ENCODE results near the gene KLRD1. TPM values are rescaled to one million over a fixed set of nuclear protein-coding genes. Genes with fewer than 3 reads are reported as not detected.
A peak's percentile ranks its signal among the peaks of the same experiment; 100 is the strongest.
"Not testable (repeated sequence)": the region's sequence is repeated elsewhere in the genome, so short reads cannot be mapped to it uniquely, and the experiment has no call there.

KLRD1 gene
- total RNA-seq, 5 donors from 2014 or later (not counting 1 experiment from before 2014, with no cell fraction given), result 9.7 to 29.9 (median 24.4) TPM

DNA sequence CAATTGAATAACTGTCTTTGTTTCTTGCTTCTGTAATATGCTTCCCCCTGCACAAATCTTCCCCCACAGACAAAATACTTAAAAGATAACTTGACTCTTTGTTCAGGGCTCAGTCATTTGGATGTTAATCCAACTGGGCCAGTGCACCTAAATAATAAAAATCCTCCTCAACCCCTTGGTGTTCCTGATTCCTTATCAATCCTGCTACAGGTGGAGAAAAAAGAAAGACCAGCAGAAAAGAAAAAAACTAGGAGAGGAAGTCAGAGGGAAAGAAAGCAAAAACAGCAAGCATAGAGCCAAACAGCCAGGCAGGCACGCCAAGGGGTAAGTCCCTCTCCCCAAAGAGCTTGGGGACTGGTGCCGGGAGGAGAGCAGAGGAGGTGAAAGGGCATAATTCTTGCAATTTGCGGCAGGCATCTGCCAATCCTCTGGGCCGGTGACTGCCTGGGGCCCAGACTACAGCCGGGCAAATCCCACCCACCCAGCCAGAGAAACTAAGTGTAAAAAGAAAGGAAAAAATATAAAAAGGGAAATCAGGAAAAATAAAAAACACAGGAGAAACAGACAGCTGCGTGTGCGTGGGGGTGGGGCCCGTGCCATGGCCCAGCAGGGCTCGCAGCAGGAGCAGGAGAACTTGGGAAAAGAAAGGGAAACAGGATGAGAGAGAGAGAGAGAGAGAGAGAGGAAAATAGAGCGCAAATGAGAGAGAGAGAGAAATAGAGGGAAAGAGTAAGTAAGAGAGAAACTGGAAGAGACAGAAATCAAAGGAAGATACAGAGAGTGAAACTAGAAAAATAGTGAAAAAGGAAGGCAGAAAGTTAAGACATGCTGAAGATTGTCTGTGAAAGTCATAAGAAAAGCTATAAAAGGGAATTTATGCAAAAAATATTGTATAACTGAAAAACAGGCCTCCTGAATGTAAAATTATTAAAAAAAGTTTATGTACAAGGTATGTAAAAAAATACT, 60.8 kb downstream of the KLRD1 start:
- WGBS (ENCODE audit: insufficient coverage), result 94% methylated on average over 5 of the region's 10 CpGs
- ChIA-PET POLR2A (no interaction called here), CTCF (no interaction called here)
- Histone ChIP-seq H3K36me3 (ENCODE audit: control insufficient read depth in 2 of 2, extremely low read depth in 1 of 2, insufficient read depth in 1 of 2, low read length in 1 of 2) (peaks cover 0 to 17% of the 10 kb centered on the region in 2 donors), H3K27ac (ENCODE audit: low read length) (peak overlapping the region; percentile 25), H3K27me3 (replicated peaks in 1 of 2; ENCODE audit: control insufficient read depth in 2 of 2, extremely low read depth in 1 of 2, insufficient read depth in 2 of 2, low read length in 1 of 2) (no peaks in the 10 kb centered on the region), H3K9me3 (no peaks in the 10 kb centered on the region), H3K4me1 (ENCODE audit: control insufficient read depth in 1 of 2, extremely low read depth in 1 of 2, insufficient read depth in 2 of 2, low read length in 2 of 2) (peaks cover 29 to 50% of the 10 kb centered on the region in 2 experiments), H3K4me3 (ENCODE audit: control insufficient read depth in 1 of 2, extremely low read depth in 1 of 2, low read length in 1 of 2) (no peak overlapping the region)
- H3K4me3 Mint-ChIP-seq, result peak overlapping the region; percentile 10 to 49 (median 22)
- DNase-seq (no peak), ATAC-seq (replicated peaks in 1 of 4) (no peak)
- peaks cover 0 to 5% (median 0%) of the 10 kb centered on the region in 3 donors for H3K9me3 Mint-ChIP-seq
- H3K27ac Mint-ChIP-seq, result peak overlapping the region; percentile 78 to 85
- H3K27me3 Mint-ChIP-seq, result no peaks in the 10 kb centered on the region
- peaks cover 45 to 53% (median 48%) of the 10 kb centered on the region in 3 donors for H3K4me1 Mint-ChIP-seq
- peaks cover 15% of the 10 kb centered on the region for H3K36me3 Mint-ChIP-seq

DNA sequence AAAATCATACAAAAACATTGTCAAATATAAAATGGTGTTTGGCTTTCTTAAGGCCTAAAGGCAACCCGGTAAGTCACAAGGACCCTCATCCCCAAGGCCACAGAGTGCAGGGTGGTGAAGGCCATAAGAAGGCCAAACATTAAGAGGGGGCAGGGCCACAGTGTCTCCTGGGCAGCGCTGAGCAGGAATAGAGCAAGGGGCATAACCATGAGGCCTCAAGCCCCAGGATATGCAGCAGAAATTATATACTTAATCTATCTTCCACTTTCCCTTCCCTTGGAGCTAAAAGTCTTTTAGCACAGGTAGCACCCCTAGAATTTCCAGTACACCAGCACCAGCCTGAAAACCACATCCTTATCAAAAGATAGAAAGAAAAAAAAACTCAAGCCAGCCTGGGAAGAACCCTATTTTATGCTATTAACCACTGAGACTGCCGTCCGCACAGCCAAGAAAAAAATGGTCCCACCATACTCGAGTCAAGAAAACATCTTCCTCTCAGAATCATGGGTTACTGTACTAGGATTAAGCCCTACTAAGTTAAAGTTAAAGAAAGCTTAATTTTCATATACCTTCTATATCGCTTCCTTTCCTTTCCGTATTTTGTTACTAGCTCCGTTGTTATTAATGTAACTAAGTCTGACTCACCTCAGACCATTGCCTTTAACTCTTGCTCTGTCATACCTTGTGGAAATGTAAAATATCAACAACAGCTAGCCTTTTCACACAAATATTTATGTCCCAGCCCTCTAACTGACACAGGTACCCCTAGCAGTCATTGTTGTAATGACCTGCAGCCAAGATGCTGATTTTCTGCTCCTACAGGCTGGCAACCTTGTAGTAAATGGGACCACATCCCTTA, 62.1 kb downstream of the KLRD1 start:
- WGBS (ENCODE audit: insufficient coverage), result 61% methylated on average over 2 of the region's 8 CpGs

DNA sequence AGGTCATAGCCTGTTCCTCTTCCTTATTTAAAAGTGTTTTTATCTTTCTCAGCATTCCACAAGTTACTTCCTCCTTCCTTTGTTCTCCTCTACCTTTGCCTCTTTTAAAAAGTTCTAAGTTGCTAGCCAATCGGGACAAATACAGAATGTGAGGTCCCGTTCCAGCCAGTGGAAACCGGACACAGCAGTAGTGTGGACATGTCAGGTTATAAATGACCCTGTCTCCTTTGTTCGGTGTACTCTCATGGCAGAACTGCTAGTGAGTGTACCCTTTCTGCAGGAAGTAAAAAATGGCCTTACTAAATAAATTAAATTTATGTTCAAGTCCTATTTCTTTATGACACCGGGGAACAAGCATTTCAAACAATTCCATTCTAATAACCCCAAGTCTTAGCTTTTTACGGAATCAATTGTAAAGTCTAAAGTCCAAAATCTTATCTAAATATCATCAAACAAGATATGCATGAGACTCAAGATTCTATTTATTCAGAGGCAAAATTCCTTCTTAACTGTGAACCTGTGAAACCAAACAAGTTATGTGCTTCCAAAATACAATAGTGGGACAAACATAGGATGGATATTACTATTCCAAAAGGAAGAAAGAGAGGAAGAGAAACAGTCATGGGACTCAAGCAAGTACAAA, 64.3 kb downstream of the KLRD1 start:
- H3K27me3 ChIP-seq (replicated peaks in 1 of 2; ENCODE audit: control insufficient read depth in 2 of 2, extremely low read depth in 1 of 2, insufficient read depth in 2 of 2, low read length in 1 of 2); H3K4me3 ChIP-seq (ENCODE audit: control insufficient read depth in 1 of 2, extremely low read depth in 1 of 2, low read length in 1 of 2); H3K9me3 ChIP-seq; CTCF ChIA-PET; H3K9me3 Mint-ChIP-seq; ATAC-seq (replicated peaks in 1 of 4); H3K27me3 Mint-ChIP-seq; H3K27ac ChIP-seq (ENCODE audit: low read length); DNase-seq: not testable (repeated sequence)
- POLR2A ChIA-PET, result interaction anchor here in 1 of 2 donors (0.6 kb wide), 1 partner anchor 617 kb away, joined by 3 read pairs; no protein-coding TSS in a partner anchor
- H3K36me3 ChIP-seq (ENCODE audit: control insufficient read depth in 2 of 2, extremely low read depth in 1 of 2, insufficient read depth in 1 of 2, low read length in 1 of 2), result peaks cover 0 to 28% of the 10 kb centered on the region in 2 donors
- H3K36me3 Mint-ChIP-seq, result peaks cover 20% of the 10 kb centered on the region
- H3K4me3 Mint-ChIP-seq, result peak overlapping the region in 2 of 3 donors; percentile 3 to 41
- H3K4me1 Mint-ChIP-seq, result peaks cover 48 to 59% (median 52%) of the 10 kb centered on the region in 3 donors
- WGBS (ENCODE audit: insufficient coverage), result no CpG with 5 or more reads among the region's 6 CpGs
- peak overlapping the region; percentile 71 to 72 for H3K27ac Mint-ChIP-seq
- peaks cover 14 to 30% of the 10 kb centered on the region in 2 experiments for H3K4me1 ChIP-seq (ENCODE audit: control insufficient read depth in 1 of 2, extremely low read depth in 1 of 2, insufficient read depth in 2 of 2, low read length in 2 of 2)

More for the DNA sequence above, 62.1 kb downstream of the KLRD1 start:
- H3K36me3 ChIP-seq (ENCODE audit: control insufficient read depth in 2 of 2, extremely low read depth in 1 of 2, insufficient read depth in 1 of 2, low read length in 1 of 2), result peaks cover 0 to 19% of the 10 kb centered on the region in 2 donors
- H3K27ac Mint-ChIP-seq, result peak overlapping the region; percentile 88
- DNase-seq (peak in 2 of 35 experiments; percentile 16 to 50), ATAC-seq (replicated peaks in 1 of 4) (no peak)
- peaks cover 52 to 53% (median 52%) of the 10 kb centered on the region in 3 donors for H3K4me1 Mint-ChIP-seq
- H3K27ac ChIP-seq (ENCODE audit: low read length), result peak overlapping the region; percentile 48
- H3K4me1 ChIP-seq (ENCODE audit: control insufficient read depth in 1 of 2, extremely low read depth in 1 of 2, insufficient read depth in 2 of 2, low read length in 2 of 2), result peaks cover 27 to 46% of the 10 kb centered on the region in 2 experiments
- ChIA-PET CTCF (no interaction called here), POLR2A (interaction anchor here in 1 of 2 donors (0.7 kb wide), 1 partner anchor 156 kb away, joined by 3 read pairs; no protein-coding TSS in a partner anchor)
- H3K4me3 Mint-ChIP-seq, result peak overlapping the region; percentile 36 to 51 (median 42)
- H3K9me3 ChIP-seq, result no peaks in the 10 kb centered on the region
- peaks cover 15% of the 10 kb centered on the region for H3K36me3 Mint-ChIP-seq
- no peak overlapping the region for H3K4me3 ChIP-seq (ENCODE audit: control insufficient read depth in 1 of 2, extremely low read depth in 1 of 2, low read length in 1 of 2)
- no peaks in the 10 kb centered on the region for H3K27me3 ChIP-seq (replicated peaks in 1 of 2; ENCODE audit: control insufficient read depth in 2 of 2, extremely low read depth in 1 of 2, insufficient read depth in 2 of 2, low read length in 1 of 2)
- H3K9me3 Mint-ChIP-seq, result peaks cover 0 to 5% (median 0%) of the 10 kb centered on the region in 3 donors
- H3K27me3 Mint-ChIP-seq, result no peaks in the 10 kb centered on the region

DNA sequence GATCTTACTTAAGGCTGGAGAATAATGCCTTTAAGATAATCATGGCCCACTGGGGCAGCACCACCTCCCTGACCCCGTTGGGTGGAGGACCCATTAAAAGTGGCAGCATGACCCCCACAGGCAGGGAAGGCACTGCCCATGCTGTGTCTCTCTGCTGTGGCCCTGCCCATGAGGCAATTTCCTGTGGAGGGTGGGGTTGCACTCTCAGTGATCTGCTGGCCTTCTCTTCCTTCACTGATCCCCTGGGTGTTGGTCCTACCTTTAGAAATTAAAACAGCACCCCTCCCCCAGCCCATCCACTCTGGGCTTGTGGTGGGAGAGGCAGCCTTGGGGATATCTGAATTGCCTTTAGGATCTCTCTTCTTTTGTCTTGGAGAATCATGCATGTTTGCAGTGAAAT, 64.9 kb downstream of the KLRD1 start:
- CTCF ChIA-PET, result interaction anchor here in 1 of 2 donors (0.8 kb wide), 1 partner anchor 723 kb away, joined by 3 read pairs; no protein-coding TSS in a partner anchor
- H3K9me3 Mint-ChIP-seq, result peaks cover 0 to 5% (median 0%) of the 10 kb centered on the region in 3 donors
- peak overlapping the region in 1 of 3 donors; percentile 9 for H3K4me3 Mint-ChIP-seq
- H3K36me3 Mint-ChIP-seq, result peaks cover 20% of the 10 kb centered on the region
- no peak overlapping the region for H3K27ac ChIP-seq (ENCODE audit: low read length)
- no peaks in the 10 kb centered on the region for H3K27me3 ChIP-seq (replicated peaks in 1 of 2; ENCODE audit: control insufficient read depth in 2 of 2, extremely low read depth in 1 of 2, insufficient read depth in 2 of 2, low read length in 1 of 2)
- H3K27me3 Mint-ChIP-seq, result no peaks in the 10 kb centered on the region
- H3K4me3 ChIP-seq (ENCODE audit: control insufficient read depth in 1 of 2, extremely low read depth in 1 of 2, low read length in 1 of 2), result no peak overlapping the region
- POLR2A ChIA-PET, result no interaction called here
- ATAC-seq (replicated peaks in 1 of 4) (peak; percentile 44 to 64 (median 52)), DNase-seq (no peak)
- peaks cover 46 to 62% (median 50%) of the 10 kb centered on the region in 3 donors for H3K4me1 Mint-ChIP-seq
- H3K9me3 ChIP-seq, result no peaks in the 10 kb centered on the region
- peak overlapping the region; percentile 2 to 24 for H3K27ac Mint-ChIP-seq
- 43% methylated on average over 1 of the region's 1 CpG for WGBS (ENCODE audit: insufficient coverage)
- H3K36me3 ChIP-seq (ENCODE audit: control insufficient read depth in 2 of 2, extremely low read depth in 1 of 2, insufficient read depth in 1 of 2, low read length in 1 of 2), result peaks cover 0 to 25% of the 10 kb centered on the region in 2 donors
- peaks cover 14 to 28% of the 10 kb centered on the region in 2 experiments for H3K4me1 ChIP-seq (ENCODE audit: control insufficient read depth in 1 of 2, extremely low read depth in 1 of 2, insufficient read depth in 2 of 2, low read length in 2 of 2)

DNA sequence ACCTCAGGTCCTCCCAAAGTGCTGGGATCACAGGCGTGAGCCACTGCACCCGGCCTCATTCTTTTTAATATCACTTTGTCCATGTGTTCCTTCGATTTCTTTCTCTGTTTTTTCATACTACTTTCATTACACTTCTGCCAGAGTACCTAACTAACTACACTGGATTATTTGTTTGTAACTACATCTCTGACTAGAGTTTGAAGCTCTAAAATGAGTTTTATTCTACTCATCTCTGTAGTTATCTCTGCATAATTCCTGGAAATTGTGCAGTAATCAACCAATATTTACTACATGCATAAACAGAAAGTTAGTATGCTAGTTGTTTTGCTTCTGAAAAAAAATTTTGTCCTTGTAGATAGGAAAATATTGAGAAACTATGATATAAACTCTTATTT, 67.0 kb downstream of the KLRD1 start:
- no peak for ATAC-seq (replicated peaks in 1 of 4)
- Histone ChIP-seq H3K27ac (ENCODE audit: low read length) (peak overlapping the region; percentile 45), H3K36me3 (ENCODE audit: control insufficient read depth in 2 of 2, extremely low read depth in 1 of 2, insufficient read depth in 1 of 2, low read length in 1 of 2) (peaks cover 0 to 35% of the 10 kb centered on the region in 2 donors), H3K4me1 (ENCODE audit: control insufficient read depth in 1 of 2, extremely low read depth in 1 of 2, insufficient read depth in 2 of 2, low read length in 2 of 2) (peaks cover 13 to 21% of the 10 kb centered on the region in 2 experiments), H3K4me3 (ENCODE audit: control insufficient read depth in 1 of 2, extremely low read depth in 1 of 2, low read length in 1 of 2) (no peak overlapping the region), H3K9me3 (no peaks in the 10 kb centered on the region), H3K27me3 (replicated peaks in 1 of 2; ENCODE audit: control insufficient read depth in 2 of 2, extremely low read depth in 1 of 2, insufficient read depth in 2 of 2, low read length in 1 of 2) (no peaks in the 10 kb centered on the region)
- Mint-ChIP-seq H3K27me3 (no peaks in the 10 kb centered on the region), H3K36me3 (peaks cover 14% of the 10 kb centered on the region), H3K4me1 (peaks cover 33 to 56% (median 40%) of the 10 kb centered on the region in 3 donors), H3K4me3 (peak overlapping the region in 2 of 3 donors; percentile 1 to 46), H3K9me3 (no peaks in the 10 kb centered on the region), H3K27ac (peak overlapping the region; percentile 63 to 68)
- no peak for DNase-seq
- ChIA-PET POLR2A (interaction anchor here (0.5 to 0.9 kb wide), 3 partner anchors 8 to 24 kb away, joined by 3 to 8 read pairs (median 4); no protein-coding TSS in a partner anchor), CTCF (interaction anchor here in 1 of 2 donors (0.7 to 1.0 kb wide), 2 partner anchors 19 to 37 kb away, joined by 3 to 5 read pairs; no protein-coding TSS in a partner anchor)
- WGBS (ENCODE audit: insufficient coverage), result 87% methylated on average over 2 of the region's 3 CpGs

Measured in T-cell (primary cell).